OCI-LY1 (cell line): ENCODE results near the gene UTP14C.

Experiments used
- H2AFZ ChIP-seq: fragments of 200-600 bp; sonication (generic), shearing (Covaris generic); 2 replicates; pipeline ENCODE4 v1.6.0; 2014; ENCODE audit warnings: antibody characterized with exemption, mild to moderate bottlenecking, low read length
- H3F3A ChIP-seq: fragments of 200-600 bp; sonication (generic), shearing (Covaris generic); 2 replicates; pipeline ENCODE4 v1.6.0; 2014; ENCODE audit warnings: mild to moderate bottlenecking, antibody characterized with exemption, low read length, moderate library complexity; ENCODE audit not compliant: insufficient read depth
- H3K27ac ChIP-seq: fragments of 200-600 bp; sonication (generic); 2 replicates; pipeline ENCODE4 v1.5.1; 2014; ENCODE audit warnings: low read length, mixed run types, mild to moderate bottlenecking, low read depth; ENCODE audit not compliant: poor library complexity, severe bottlenecking
- H3K27me3 ChIP-seq: fragments of 200-600 bp; sonication (generic); 2 replicates; pipeline ENCODE4 v1.6.0; 2014; ENCODE audit warnings: antibody characterized with exemption, mild to moderate bottlenecking, low read length, moderate library complexity; ENCODE audit not compliant: insufficient read depth
- H3K36me3 ChIP-seq: fragments of 200-600 bp; sonication (generic); 2 replicates; pipeline ENCODE4 v1.6.1; 2014; ENCODE audit warnings: mild to moderate bottlenecking, antibody characterized with exemption, low read length, moderate library complexity, mixed read lengths; ENCODE audit not compliant: insufficient read depth
- H3K4me1 ChIP-seq: fragments of 200-600 bp; sonication (generic); 2 replicates; pipeline ENCODE4 v1.5.1; 2014; ENCODE audit warnings: mild to moderate bottlenecking, low read length, moderate library complexity; ENCODE audit not compliant: insufficient read depth, severe bottlenecking
- H3K4me2 ChIP-seq: fragments of 200-600 bp; sonication (generic), shearing (Covaris generic); 2 replicates; pipeline ENCODE4 v1.6.1; 2014; ENCODE audit warnings: low read length
- H3K4me3 ChIP-seq: fragments of 200-600 bp; sonication (generic); 2 replicates; pipeline ENCODE4 v1.5.1; 2014; ENCODE audit warnings: low read length, low read depth, mild to moderate bottlenecking, mixed read lengths; ENCODE audit not compliant: poor library complexity, severe bottlenecking
- H3K79me2 ChIP-seq: fragments of 200-600 bp; shearing (Covaris generic); 2 replicates; pipeline ENCODE4 v1.6.1; 2016; ENCODE audit warnings: mixed run types, low read length, mixed read lengths; ENCODE audit not compliant: insufficient read depth
- H3K9ac ChIP-seq: fragments of 200-600 bp; sonication (generic), shearing (Covaris generic); 2 replicates; pipeline ENCODE4 v1.6.1; 2014; ENCODE audit warnings: mild to moderate bottlenecking, low read length, mixed read lengths
- H3K9me2 ChIP-seq: fragments of 200-600 bp; sonication (generic), shearing (Covaris generic); 2 replicates; pipeline ENCODE4 v1.6.1; 2014; ENCODE audit warnings: low read depth, mild to moderate bottlenecking, low read length, mixed read lengths
- H3K9me3 ChIP-seq: fragments of 200-600 bp; shearing (Covaris generic); 2 replicates; pipeline ENCODE4 v1.6.1; 2014; ENCODE audit warnings: low read length, mixed read lengths
- H4K20me1 ChIP-seq: fragments of 200-600 bp; sonication (generic), shearing (Covaris generic); 2 replicates; pipeline ENCODE4 v1.6.0; 2016; ENCODE audit warnings: mild to moderate bottlenecking, low read length; ENCODE audit not compliant: insufficient read depth
- EZH2 ChIP-seq: fragments of 200-600 bp; sonication (generic), shearing (Covaris generic); IDR thresholded peaks from 2 replicates; pipeline ENCODE4 v1.8.0; 2017; ENCODE audit warnings: borderline replicate concordance, mixed run types, mild to moderate bottlenecking, antibody characterized with exemption, low read length, moderate library complexity, mixed read lengths
- TF ChIP-seq, protein P1 (sequence below): fragments of 200-600 bp; sonication (generic), shearing (Covaris generic); IDR thresholded peaks from 2 replicates; pipeline ENCODE4 v1.5.1; 2017; ENCODE audit warnings: mild to moderate bottlenecking, antibody characterized with exemption, low read length, moderate library complexity, mixed read lengths

UTP14C gene

GRCh38 chr13:51993713-51994112, 30.8 kb upstream of the UTP14C start:
- H3K9me2 ChIP-seq, result no peaks in the 10 kb centered on the region
- no peak overlapping the region for H3K27ac ChIP-seq
- no peaks in the 10 kb centered on the region for H3K36me3 ChIP-seq
- H3K9me3 ChIP-seq, result no peaks in the 10 kb centered on the region
- H3K79me2 ChIP-seq, result no peaks in the 10 kb centered on the region
- no peaks in the 10 kb centered on the region for H4K20me1 ChIP-seq
- no peak overlapping the region for H3K4me2 ChIP-seq
- no peak for TF ChIP-seq EZH2
- TF ChIP-seq, protein P1, sequence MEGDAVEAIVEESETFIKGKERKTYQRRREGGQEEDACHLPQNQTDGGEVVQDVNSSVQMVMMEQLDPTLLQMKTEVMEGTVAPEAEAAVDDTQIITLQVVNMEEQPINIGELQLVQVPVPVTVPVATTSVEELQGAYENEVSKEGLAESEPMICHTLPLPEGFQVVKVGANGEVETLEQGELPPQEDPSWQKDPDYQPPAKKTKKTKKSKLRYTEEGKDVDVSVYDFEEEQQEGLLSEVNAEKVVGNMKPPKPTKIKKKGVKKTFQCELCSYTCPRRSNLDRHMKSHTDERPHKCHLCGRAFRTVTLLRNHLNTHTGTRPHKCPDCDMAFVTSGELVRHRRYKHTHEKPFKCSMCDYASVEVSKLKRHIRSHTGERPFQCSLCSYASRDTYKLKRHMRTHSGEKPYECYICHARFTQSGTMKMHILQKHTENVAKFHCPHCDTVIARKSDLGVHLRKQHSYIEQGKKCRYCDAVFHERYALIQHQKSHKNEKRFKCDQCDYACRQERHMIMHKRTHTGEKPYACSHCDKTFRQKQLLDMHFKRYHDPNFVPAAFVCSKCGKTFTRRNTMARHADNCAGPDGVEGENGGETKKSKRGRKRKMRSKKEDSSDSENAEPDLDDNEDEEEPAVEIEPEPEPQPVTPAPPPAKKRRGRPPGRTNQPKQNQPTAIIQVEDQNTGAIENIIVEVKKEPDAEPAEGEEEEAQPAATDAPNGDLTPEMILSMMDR, result no peak
- no peak overlapping the region for H2AFZ ChIP-seq
- no peak overlapping the region for H3K9ac ChIP-seq
- H3F3A ChIP-seq, result no peaks in the 10 kb centered on the region
- H3K4me3 ChIP-seq, result no peak overlapping the region
- H3K4me1 ChIP-seq, result no peaks in the 10 kb centered on the region
- H3K27me3 ChIP-seq, result no peaks in the 10 kb centered on the region

GRCh38 chr13:51995677-51996551, 28.6 kb upstream of the UTP14C start:
- Histone ChIP-seq H4K20me1 (no peaks in the 10 kb centered on the region), H2AFZ (no peak overlapping the region), H3K9me3 (no peaks in the 10 kb centered on the region), H3K36me3 (no peaks in the 10 kb centered on the region), H3K4me1 (no peaks in the 10 kb centered on the region), H3F3A (no peaks in the 10 kb centered on the region), H3K9me2 (no peaks in the 10 kb centered on the region), H3K27ac (no peak overlapping the region), H3K9ac (no peak overlapping the region), H3K79me2 (no peaks in the 10 kb centered on the region), H3K4me2 (no peak overlapping the region), H3K4me3 (no peak overlapping the region), H3K27me3 (0 out of 2 replicates have a peak, but pooled peaks cover 3% of the 10 kb centered on the region)
- no peak for TF ChIP-seq EZH2
- TF ChIP-seq, protein P1, result no peak

DNA sequence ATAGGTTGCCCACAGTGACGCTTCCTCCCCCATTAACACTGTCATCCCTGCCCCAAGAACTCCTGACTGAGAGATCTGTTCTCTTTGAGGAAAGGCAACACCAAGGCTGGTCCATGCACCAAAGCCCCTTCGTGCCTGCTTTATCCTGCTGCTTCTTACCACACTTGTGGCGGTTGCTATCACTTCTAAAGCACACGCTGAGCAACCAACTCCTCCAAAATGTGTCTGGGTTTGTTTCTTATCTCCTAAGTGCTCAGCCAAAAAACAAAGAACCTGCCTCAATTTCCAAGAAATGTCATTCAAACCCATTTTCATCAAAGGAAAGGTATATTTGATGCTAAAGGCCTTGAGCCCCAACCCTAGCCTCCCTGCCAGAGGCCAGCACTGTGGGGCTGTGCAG, 27.9 kb upstream of the UTP14C start:
- H3K9me3 ChIP-seq, result no peaks in the 10 kb centered on the region
- no peaks in the 10 kb centered on the region for H3K79me2 ChIP-seq
- no peak overlapping the region for H3K9ac ChIP-seq
- H3K27me3 ChIP-seq, result 0 out of 2 replicates have a peak, but pooled peaks cover 3% of the 10 kb centered on the region
- no peak for TF ChIP-seq EZH2
- TF ChIP-seq, protein P1, result no peak
- no peaks in the 10 kb centered on the region for H4K20me1 ChIP-seq
- no peak overlapping the region for H3K27ac ChIP-seq
- H2AFZ ChIP-seq, result no peak overlapping the region
- H3K36me3 ChIP-seq, result no peaks in the 10 kb centered on the region
- H3K4me1 ChIP-seq, result no peaks in the 10 kb centered on the region
- H3F3A ChIP-seq, result no peaks in the 10 kb centered on the region
- H3K4me2 ChIP-seq, result no peak overlapping the region
- no peaks in the 10 kb centered on the region for H3K9me2 ChIP-seq
- H3K4me3 ChIP-seq, result no peak overlapping the region
